HG03045 (cell line): Measurements from ENCODE around the gene ATAT1.
A peak's percentile ranks its signal among the peaks of the same experiment; 100 is the strongest.

Source experiments
- ATAC-seq: cut with Tn5 transposase; IDR thresholded peaks from one replicate; pipeline ENCODE4 v1.9.1; 2021; ENCODE audit warnings: mild to moderate bottlenecking, moderate library complexity; ENCODE audit not compliant: unreplicated experiment

Gene ATAT1

GRCh38 chr6:30683183-30683979 is 56.7 kb downstream of the ATAT1 start:
- no peak for ATAC-seq

GRCh38 chr6:30683980-30684338 is 57.3 kb downstream of the ATAT1 start:
- no peak for ATAC-seq

GRCh38 chr6:30684386-30685156 is 57.9 kb downstream of the ATAT1 start:
- no peak for ATAC-seq

DNA sequence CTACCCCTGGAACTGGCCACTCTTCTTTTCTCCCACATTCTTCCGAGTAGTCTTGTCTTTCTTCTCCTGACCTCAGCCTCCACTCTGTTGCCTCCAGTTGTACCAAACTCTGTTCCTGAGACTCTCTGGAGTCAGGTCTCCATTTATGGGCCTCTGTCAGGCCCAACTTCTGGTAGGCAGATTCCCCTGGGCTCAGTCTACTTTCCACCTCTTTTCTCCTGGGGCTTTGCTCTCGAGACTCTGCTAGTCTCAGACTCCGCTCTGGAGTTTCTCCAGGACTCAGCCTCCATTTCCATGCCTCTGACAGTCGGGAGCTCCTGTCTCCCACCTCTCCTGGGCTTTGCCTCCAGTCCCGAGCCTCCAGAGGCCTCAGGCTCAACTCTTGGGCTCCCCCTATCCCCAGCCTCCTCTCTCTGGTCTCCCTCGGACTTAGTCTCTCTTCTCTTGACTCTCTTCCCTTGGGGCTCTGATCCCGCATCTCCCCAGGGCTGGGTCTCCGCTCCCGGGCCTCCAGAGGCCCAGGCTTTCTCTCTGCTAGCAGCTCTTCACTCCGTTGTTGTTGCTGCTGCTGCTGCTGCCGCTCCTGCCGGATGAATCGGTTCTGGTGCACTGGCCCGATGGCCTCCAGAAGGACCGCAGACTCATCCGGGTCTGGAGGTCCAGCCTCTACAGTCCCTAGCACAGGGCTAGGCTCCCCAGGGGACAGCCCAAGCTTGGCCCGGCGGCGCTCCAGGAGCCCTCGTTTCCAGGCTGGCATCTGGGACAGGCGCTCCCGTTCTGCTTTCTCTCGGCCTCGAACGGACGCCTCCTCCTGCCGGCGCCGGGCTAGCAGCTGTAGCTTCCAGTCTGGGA is 58.7 kb downstream of the ATAT1 start:
- ATAC-seq = no peak

GRCh38 chr6:30686009-30686907 is 59.6 kb downstream of the ATAT1 start, which contains the start of gene PPP1R18:
Gene PPP1R18 (minus strand): TSS chr6:30686645. CDS start chr6:30686018, 627 bp downstream.
- no peak for ATAC-seq

DNA sequence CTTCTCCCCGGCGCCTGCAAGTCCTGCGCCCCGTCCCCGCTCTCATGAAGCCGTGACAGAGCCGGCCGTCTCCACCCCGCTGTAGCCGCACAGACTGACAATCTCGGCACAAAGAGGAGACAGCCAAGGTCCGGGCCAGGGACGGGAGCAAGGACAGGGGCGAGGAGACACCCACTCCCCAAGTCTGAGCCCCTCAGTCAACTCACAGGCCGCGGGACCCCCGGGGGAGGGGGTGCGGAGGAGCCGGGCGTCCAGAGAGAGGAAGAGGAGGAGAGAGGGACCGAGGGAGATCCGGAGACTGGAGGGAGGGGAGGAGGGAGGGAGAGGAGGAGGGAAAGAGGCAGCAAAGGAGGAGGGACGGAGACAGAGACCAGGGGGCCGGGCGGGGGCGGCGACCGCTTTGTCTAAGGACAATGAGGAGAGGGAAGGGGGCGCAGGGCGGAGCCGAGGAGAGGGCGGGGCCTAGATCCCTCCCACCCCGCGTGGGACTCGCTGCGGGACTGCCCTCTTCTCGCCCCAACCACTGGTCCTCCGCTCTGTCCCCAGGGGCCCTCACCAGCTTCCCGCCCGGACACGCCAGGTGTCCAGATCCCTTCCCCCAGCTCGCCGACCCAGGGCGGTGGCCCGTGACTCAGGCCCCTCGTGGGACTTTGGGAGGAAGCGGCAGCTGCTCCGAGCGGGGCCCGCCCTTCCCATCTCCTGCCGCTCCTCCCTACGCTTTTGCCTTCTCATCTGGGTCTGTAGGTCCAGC is 60.4 kb downstream of the ATAT1 start:
- no peak for ATAC-seq

- no peak for ATAC-seq
Measured at GRCh38 chr6:30687659-30688431, 61.2 kb downstream of the ATAT1 start.

DNA sequence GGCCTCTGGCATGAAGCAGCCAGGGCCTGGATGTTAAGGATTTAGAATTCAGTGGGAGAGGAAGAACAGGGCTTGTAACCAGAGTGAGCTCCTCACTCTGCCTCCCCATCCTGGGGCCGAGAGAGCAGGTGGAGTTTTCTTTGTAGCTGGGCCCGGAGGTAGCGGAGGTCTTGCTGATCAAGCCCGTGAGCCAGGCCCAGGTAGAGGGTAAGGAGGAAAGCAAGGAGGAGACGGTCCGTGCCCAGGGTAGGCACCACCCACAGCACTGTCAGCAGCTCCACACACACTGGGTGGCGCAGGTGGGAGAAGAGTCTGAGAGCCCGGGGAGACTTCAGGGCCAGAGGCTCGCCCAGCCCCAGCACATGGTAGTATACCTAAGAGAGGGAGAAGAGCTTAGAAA is 61.9 kb downstream of the ATAT1 start:
- no peak for ATAC-seq

- no peak for ATAC-seq
Measured at GRCh38 chr6:30689022-30689865, 62.6 kb downstream of the ATAT1 start.

DNA sequence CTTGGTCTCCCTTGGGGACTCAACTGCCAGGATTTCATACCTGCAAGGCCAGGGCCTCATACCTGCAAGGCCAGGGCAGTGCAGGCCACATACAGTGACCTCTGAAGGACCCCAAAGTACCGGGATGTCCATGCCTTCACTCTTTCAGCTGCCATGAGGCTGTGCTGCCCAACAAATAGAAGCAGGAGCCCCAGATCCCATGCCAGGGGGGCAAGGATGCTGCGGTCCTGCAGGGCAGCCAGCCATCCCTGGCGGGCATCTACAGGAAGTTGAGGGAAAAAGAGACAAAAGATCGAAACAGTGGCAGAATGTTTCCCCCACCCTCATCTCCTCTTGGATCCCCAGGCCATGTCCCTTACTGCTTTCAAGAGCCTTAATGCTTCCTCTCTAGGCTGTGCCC is 63.3 kb downstream of the ATAT1 start:
- no peak for ATAC-seq

- ATAC-seq = peak; percentile 32
Measured at GRCh38 chr6:30690403-30691207, 63.9 kb downstream of the ATAT1 start, which contains the start of gene NRM. Gene NRM (minus strand): TSS chr6:30690984. CDS start chr6:30690974, 10 bp downstream.

- no peak for ATAC-seq
Measured at GRCh38 chr6:30691208-30691847, 64.7 kb downstream of the ATAT1 start.
